SK-N-SH (cell line): Measurements from ENCODE around the gene FHOD3. TPM values are rescaled to one million over a fixed set of nuclear protein-coding genes. Genes with fewer than 3 reads are reported as not detected.

Source experiments
- CTCF ChIA-PET: fragments of 300-600, 350-600 bp; formaldehyde crosslinking; extraction: SDS; loops from one replicate; lab custom pipeline; 2021; lab: Yijun Ruan, JAX
- POLR2A ChIA-PET: fragments of 350-600 bp; sonication (Branson Sonifier 250); formaldehyde crosslinking; extraction: SDS; loops from one replicate; lab custom pipeline; 2020; ENCODE audit warnings: antibody characterized with exemption, inconsistent platforms; lab: Yijun Ruan, JAX
- DNase-seq: peaks from one replicate; pipeline ENCODE4 v3.0.0; 2012
- H2AFZ ChIP-seq: fragments of 200-600 bp; sonication (generic); 2 replicates; pipeline ENCODE4 v1.8.1; 2016; ENCODE audit warnings: antibody characterized with exemption, mild to moderate bottlenecking, low read depth
- H3F3A ChIP-seq: fragments of 200-600 bp; sonication (generic); replicated peaks from 2 replicates; pipeline ENCODE3; 2016; ENCODE audit warnings: antibody characterized with exemption, mild to moderate bottlenecking; ENCODE audit not compliant: insufficient read depth
- H3K27ac ChIP-seq, 2 experiments: fragments of 200-500 bp in 1 of 2; fragments of 200-600 bp in 1 of 2; sonication (Bioruptor generic) in 1 of 2; sonication (generic), shearing (Covaris generic) in 1 of 2; 2 replicates each; pipeline versions ENCODE4 v1.5.1 to v1.6.1; 2014 to 2016; ENCODE audit warnings: low read depth in 2 of 2, inconsistent platforms in 1 of 2, low read length in 1 of 2, mild to moderate bottlenecking in 1 of 2, mixed read lengths in 1 of 2
- H3K27me3 ChIP-seq: fragments of 200-600 bp; sonication (generic), shearing (Covaris generic); 2 replicates; pipeline ENCODE4 v1.6.1; 2016; ENCODE audit warnings: mixed run types; ENCODE audit not compliant: insufficient read depth
- H3K36me3 ChIP-seq, 2 experiments: fragments of 200-500 bp in 1 of 2; fragments of 200-600 bp in 1 of 2; sonication (Bioruptor generic) in 1 of 2; sonication (generic) in 1 of 2; replicated peaks in 1 of 2; 2 replicates each; pipeline versions ENCODE3 to v1.5.1; 2014 to 2016; ENCODE audit warnings: low read length in 1 of 2, mild to moderate bottlenecking in 1 of 2; ENCODE audit not compliant: insufficient read depth in 2 of 2, control insufficient read depth in 1 of 2
- H3K4me1 ChIP-seq, 2 experiments: fragments of 200-500 bp in 1 of 2; fragments of 200-600 bp in 1 of 2; sonication (Bioruptor generic) in 1 of 2; sonication (generic), shearing (Covaris generic) in 1 of 2; 2 replicates each; pipeline versions ENCODE4 v1.5.1 to v1.6.1; 2014 to 2016; ENCODE audit warnings: low read depth in 1 of 2, low read length in 1 of 2, mixed run types in 1 of 2; ENCODE audit not compliant: insufficient read depth in 2 of 2, control insufficient read depth in 1 of 2
- H3K4me2 ChIP-seq: fragments of 200-600 bp; sonication (generic), shearing (Covaris generic); 2 replicates; pipeline ENCODE4 v1.6.1; 2017; ENCODE audit warnings: mixed run types
- H3K4me3 ChIP-seq, 2 experiments: fragments of 200-500 bp in 1 of 2; fragments of 200-600 bp in 1 of 2; sonication (Bioruptor generic) in 1 of 2; sonication (generic), shearing (Covaris generic) in 1 of 2; 2 replicates each; pipeline versions ENCODE4 v1.5.1 to v1.8.1; 2014 to 2016; ENCODE audit warnings: low read depth in 2 of 2, inconsistent platforms in 1 of 2, low read length in 1 of 2, mild to moderate bottlenecking in 1 of 2, mixed read lengths in 1 of 2, moderate library complexity in 1 of 2
- H3K79me2 ChIP-seq: fragments of 200-600 bp; sonication (generic); 2 replicates; pipeline ENCODE4 v1.8.1; 2017; ENCODE audit warnings: mild to moderate bottlenecking; ENCODE audit not compliant: insufficient read depth
- H3K9ac ChIP-seq: fragments of 200-600 bp; sonication (generic); 2 replicates; pipeline ENCODE4 v1.6.1; 2017; ENCODE audit warnings: mixed run types
- H3K9me2 ChIP-seq: fragments of 200-600 bp; sonication (generic); 2 replicates; pipeline ENCODE4 v1.6.1; 2017; ENCODE audit warnings: mixed run types
- H3K9me3 ChIP-seq: fragments of 200-600 bp; sonication (generic); 2 replicates; pipeline ENCODE4 v1.6.1; 2017; ENCODE audit warnings: mixed run types, mild to moderate bottlenecking, moderate library complexity
- H4K20me1 ChIP-seq: fragments of 200-600 bp; sonication (generic); 2 replicates; pipeline ENCODE4 v1.6.1; 2017; ENCODE audit warnings: mild to moderate bottlenecking, mixed run types; ENCODE audit not compliant: insufficient read depth
- CHD2 ChIP-seq: fragments of 150-350 bp; IDR thresholded peaks from 2 replicates; pipeline ENCODE4 v1.6.1; 2018; ENCODE audit warnings: low read length; ENCODE audit not compliant: partially characterized antibody
- GATA2 ChIP-seq: sonication (generic); formaldehyde crosslinking; IDR thresholded peaks from 2 replicates; pipeline ENCODE4 v1.5.0; 2020; ENCODE audit warnings: mild to moderate bottlenecking, missing genetic modification reagents
- TAF1 ChIP-seq: IDR thresholded peaks from 2 replicates; pipeline ENCODE4 v1.6.1; 2012; ENCODE audit warnings: low read depth, mild to moderate bottlenecking, low read length, moderate library complexity, borderline replicate concordance
- WGBS: methylation state at CpG from one replicate; pipeline ENCODE4 v1.1.6; 2017; ENCODE audit warnings: low lambda C conversion rate; 5-methylcytosine and 5-hydroxymethylcytosine counted together
- polyA plus RNA-seq, 3 experiments: library from polyadenylated mRNA; depleted of rRNA; stranded (reverse); fragments of >200 nt; gene quantifications; 2 replicates each; pipeline ENCODE4 v1.2.3, GENCODE V29; 2012
- TF ChIP-seq, protein P1 (sequence below): IDR thresholded peaks from 2 replicates; pipeline ENCODE4 v1.4.0; 2012; ENCODE audit warnings: low read depth
- TF ChIP-seq, protein P2 (sequence below): IDR thresholded peaks from 2 replicates; pipeline ENCODE4 v1.4.0; 2012; ENCODE audit warnings: low read depth, borderline replicate concordance
- TF ChIP-seq, protein P3 (sequence below): IDR thresholded peaks from 2 replicates; pipeline ENCODE4 v1.6.1; 2012; ENCODE audit warnings: mild to moderate bottlenecking, low read depth, low read length, moderate library complexity

Gene FHOD3
- polyA plus RNA-seq, 1 of the 3 experiments (the other 2 are of a cell fraction), result 10.9 TPM

DNA sequence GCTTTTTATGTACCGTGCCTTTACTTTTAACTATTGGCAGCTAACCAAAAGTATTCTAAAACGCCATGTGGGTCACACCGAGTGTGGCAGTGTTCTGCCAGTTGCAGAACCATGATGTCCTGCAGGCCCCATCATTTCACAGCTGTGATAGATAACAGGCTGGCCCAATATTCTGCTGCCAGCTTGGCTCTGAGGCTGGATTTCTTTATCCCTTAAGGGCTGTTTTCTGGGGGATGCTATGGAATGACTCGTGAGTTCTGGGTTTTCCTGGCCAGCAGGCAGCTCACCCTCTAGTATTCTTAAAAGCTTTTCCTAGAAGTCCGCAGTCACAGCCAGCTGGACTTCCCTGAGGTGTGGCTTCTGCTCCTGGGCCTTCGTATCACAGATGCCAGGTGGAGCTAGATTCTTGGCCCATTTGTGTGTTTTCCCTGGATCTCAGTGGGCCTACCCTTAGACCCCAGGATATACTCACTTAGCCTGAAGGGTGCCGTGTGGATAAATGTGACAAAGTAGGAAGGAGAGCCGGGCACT is 41.0 kb downstream of the FHOD3 start:
- no peaks in the 10 kb centered on the region for H3K79me2 ChIP-seq
- no peak overlapping the region for H3K4me3 ChIP-seq
- TF ChIP-seq TAF1 (no peak), GATA2 (CRISPR knock-in tag) (peak; percentile 36; the same call in 1 of the 2 replicates)
- no peak overlapping the region for H3K4me2 ChIP-seq
- no peak overlapping the region for H2AFZ ChIP-seq
- ChIA-PET CTCF (interaction anchor here (0.9 to 1.2 kb wide), 5 partner anchors 43 to 234 kb away, joined by 3 read pairs; no protein-coding TSS in a partner anchor), POLR2A (no interaction called here)
- no peaks in the 10 kb centered on the region for H4K20me1 ChIP-seq
- no peak overlapping the region for H3K9ac ChIP-seq
- peak; percentile 39 for DNase-seq
- no peaks in the 10 kb centered on the region for H3K27me3 ChIP-seq
- peak overlapping the region in 1 of 2 experiments; percentile 71; a peak in 2 of 4 replicates for H3K27ac ChIP-seq
- H3K36me3 ChIP-seq, result no peaks in the 10 kb centered on the region
- peaks cover 0 to 39% of the 10 kb centered on the region in 2 experiments; a peak in 2 of 4 replicates for H3K4me1 ChIP-seq
- H3F3A ChIP-seq, result no peaks in the 10 kb centered on the region
- H3K9me3 ChIP-seq, result 0 out of 2 replicates have a peak, but pooled peaks cover 6% of the 10 kb centered on the region
- H3K9me2 ChIP-seq, result no peaks in the 10 kb centered on the region
- 69% methylated on average over 7 of the region's 8 CpGs for WGBS

DNA sequence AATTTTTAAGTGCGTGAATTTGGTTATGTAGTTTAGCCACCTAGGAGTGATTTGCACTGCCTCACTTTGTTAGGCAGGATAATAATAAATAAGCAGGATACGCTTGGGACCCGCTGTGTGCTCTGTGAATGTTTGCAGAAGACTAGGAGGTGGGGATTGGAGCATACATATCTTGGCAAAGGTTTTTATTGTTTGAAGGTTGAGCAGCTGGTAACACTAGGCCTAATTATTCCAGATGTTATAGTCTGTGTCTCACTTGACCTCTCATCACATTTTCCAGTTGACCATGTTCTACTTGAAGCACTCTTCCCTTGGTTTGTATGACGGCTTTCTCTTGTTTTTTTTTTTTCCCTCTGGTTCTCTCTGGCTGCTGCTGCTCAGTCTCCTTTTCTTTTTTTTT is 42.7 kb downstream of the FHOD3 start:
- H3K9me3 ChIP-seq, result 0 out of 2 replicates have a peak, but pooled peaks cover 6% of the 10 kb centered on the region
- H3K79me2 ChIP-seq, result no peaks in the 10 kb centered on the region
- H3K27me3 ChIP-seq, result no peaks in the 10 kb centered on the region
- no peak overlapping the region for H3K4me3 ChIP-seq
- H2AFZ ChIP-seq, result no peak overlapping the region
- no peak for DNase-seq
- POLR2A ChIA-PET, result no interaction called here
- no peak for TF ChIP-seq CHD2
- TF ChIP-seq, protein P1, sequence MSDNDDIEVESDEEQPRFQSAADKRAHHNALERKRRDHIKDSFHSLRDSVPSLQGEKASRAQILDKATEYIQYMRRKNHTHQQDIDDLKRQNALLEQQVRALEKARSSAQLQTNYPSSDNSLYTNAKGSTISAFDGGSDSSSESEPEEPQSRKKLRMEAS, result no peak
- TF ChIP-seq, protein P2, sequence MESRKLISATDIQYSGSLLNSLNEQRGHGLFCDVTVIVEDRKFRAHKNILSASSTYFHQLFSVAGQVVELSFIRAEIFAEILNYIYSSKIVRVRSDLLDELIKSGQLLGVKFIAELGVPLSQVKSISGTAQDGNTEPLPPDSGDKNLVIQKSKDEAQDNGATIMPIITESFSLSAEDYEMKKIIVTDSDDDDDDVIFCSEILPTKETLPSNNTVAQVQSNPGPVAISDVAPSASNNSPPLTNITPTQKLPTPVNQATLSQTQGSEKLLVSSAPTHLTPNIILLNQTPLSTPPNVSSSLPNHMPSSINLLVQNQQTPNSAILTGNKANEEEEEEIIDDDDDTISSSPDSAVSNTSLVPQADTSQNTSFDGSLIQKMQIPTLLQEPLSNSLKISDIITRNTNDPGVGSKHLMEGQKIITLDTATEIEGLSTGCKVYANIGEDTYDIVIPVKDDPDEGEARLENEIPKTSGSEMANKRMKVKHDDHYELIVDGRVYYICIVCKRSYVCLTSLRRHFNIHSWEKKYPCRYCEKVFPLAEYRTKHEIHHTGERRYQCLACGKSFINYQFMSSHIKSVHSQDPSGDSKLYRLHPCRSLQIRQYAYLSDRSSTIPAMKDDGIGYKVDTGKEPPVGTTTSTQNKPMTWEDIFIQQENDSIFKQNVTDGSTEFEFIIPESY, result no peak
- TF ChIP-seq, protein P3, sequence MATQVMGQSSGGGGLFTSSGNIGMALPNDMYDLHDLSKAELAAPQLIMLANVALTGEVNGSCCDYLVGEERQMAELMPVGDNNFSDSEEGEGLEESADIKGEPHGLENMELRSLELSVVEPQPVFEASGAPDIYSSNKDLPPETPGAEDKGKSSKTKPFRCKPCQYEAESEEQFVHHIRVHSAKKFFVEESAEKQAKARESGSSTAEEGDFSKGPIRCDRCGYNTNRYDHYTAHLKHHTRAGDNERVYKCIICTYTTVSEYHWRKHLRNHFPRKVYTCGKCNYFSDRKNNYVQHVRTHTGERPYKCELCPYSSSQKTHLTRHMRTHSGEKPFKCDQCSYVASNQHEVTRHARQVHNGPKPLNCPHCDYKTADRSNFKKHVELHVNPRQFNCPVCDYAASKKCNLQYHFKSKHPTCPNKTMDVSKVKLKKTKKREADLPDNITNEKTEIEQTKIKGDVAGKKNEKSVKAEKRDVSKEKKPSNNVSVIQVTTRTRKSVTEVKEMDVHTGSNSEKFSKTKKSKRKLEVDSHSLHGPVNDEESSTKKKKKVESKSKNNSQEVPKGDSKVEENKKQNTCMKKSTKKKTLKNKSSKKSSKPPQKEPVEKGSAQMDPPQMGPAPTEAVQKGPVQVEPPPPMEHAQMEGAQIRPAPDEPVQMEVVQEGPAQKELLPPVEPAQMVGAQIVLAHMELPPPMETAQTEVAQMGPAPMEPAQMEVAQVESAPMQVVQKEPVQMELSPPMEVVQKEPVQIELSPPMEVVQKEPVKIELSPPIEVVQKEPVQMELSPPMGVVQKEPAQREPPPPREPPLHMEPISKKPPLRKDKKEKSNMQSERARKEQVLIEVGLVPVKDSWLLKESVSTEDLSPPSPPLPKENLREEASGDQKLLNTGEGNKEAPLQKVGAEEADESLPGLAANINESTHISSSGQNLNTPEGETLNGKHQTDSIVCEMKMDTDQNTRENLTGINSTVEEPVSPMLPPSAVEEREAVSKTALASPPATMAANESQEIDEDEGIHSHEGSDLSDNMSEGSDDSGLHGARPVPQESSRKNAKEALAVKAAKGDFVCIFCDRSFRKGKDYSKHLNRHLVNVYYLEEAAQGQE, result no peak
- H3K4me2 ChIP-seq, result no peak overlapping the region
- H3K36me3 ChIP-seq, result no peaks in the 10 kb centered on the region
- H4K20me1 ChIP-seq, result no peaks in the 10 kb centered on the region
- CTCF ChIA-PET, result interaction anchor here (1.5 kb wide), 1 partner anchor 31 kb away, joined by 3 read pairs; no protein-coding TSS in a partner anchor
- H3K9me2 ChIP-seq, result no peaks in the 10 kb centered on the region
- no peak overlapping the region for H3K27ac ChIP-seq
- 86% methylated on average over 4 of the region's 4 CpGs for WGBS
- peaks cover 0 to 27% of the 10 kb centered on the region in 2 experiments; a peak in 2 of 4 replicates for H3K4me1 ChIP-seq
- H3F3A ChIP-seq, result no peaks in the 10 kb centered on the region
- H3K9ac ChIP-seq, result no peak overlapping the region
